SIG-M5 treated with dmso at 0.1 percent for 504 hours (cell line): ENCODE results near the gene LRP1.
"Not testable (repeated sequence)": the region's sequence is repeated elsewhere in the genome, so short reads cannot be mapped to it uniquely, and the experiment has no call there.

Source experiments
- DNase-seq: peaks from one replicate; lab custom pipeline; 2025; ENCODE audit not compliant: unreplicated experiment; lab: John Stamatoyannopoulos, UW

LRP1 gene

GRCh38 chr12:57110104-57111030 lies 17.9 kb upstream of the LRP1 start:
- DNase-seq: peak; percentile 94

- DNase-seq: peak; percentile 97
These were observed 17.1 kb upstream of the LRP1 start, which contains the start of gene STAT6 for GRCh38 chr12:57111031-57111734. STAT6 (minus strand) TSS chr12:57111362; CDS start chr12:57108278, 3,084 bp downstream.

GRCh38 chr12:57112492-57113294 lies 15.6 kb upstream of the LRP1 start:
- DNase-seq: no peak

GRCh38 chr12:57116580-57117281 lies 11.6 kb upstream of the LRP1 start:
- DNase-seq: no peak

GRCh38 chr12:57118711-57119271 lies 9.5 kb upstream of the LRP1 start:
- peak; percentile 76 for DNase-seq

- DNase-seq: no peak
These were observed 8.8 kb upstream of the LRP1 start for GRCh38 chr12:57119294-57120085.

GRCh38 chr12:57120718-57121117 lies 7.6 kb upstream of the LRP1 start:
- DNase-seq: not testable (repeated sequence)

GRCh38 chr12:57123813-57124212 lies 4.5 kb upstream of the LRP1 start:
- no peak for DNase-seq

GRCh38 chr12:57124261-57124877 lies 3.9 kb upstream of the LRP1 start:
- DNase-seq: peak; percentile 88

GRCh38 chr12:57126061-57126460 lies 2.2 kb upstream of the LRP1 start:
- DNase-seq: no peak

GRCh38 chr12:57126561-57126960 lies 1.7 kb upstream of the LRP1 start:
- no peak for DNase-seq

GRCh38 chr12:57127101-57127725 lies 1.1 kb upstream of the LRP1 start:
- DNase-seq: peak; percentile 14

GRCh38 chr12:57128519-57129247 lies 400 bp downstream of the LRP1 start:
- no peak for DNase-seq

GRCh38 chr12:57129321-57129842 lies 1.1 kb downstream of the LRP1 start:
- no peak for DNase-seq

- DNase-seq: peak; percentile 85
These were observed 1.6 kb downstream of the LRP1 start for GRCh38 chr12:57129889-57130288.

GRCh38 chr12:57130941-57131340 lies 2.7 kb downstream of the LRP1 start:
- no peak for DNase-seq

- DNase-seq: no peak
These were observed 3.8 kb downstream of the LRP1 start for GRCh38 chr12:57131896-57132744.
